Panc1 (cell line): ENCODE results near the gene FAM131B. TPM values are rescaled to one million over a fixed set of nuclear protein-coding genes. Genes with fewer than 3 reads are reported as not detected.

ENCODE experiments used
- ATAC-seq: fragments of 200-7000 bp; cut with Tn5 transposase; 2 replicates; pipeline ENCODE4 v1.9.1; 2020; ENCODE audit warnings: mild to moderate bottlenecking, moderate library complexity
- BruUV-seq: library from RNA; stranded (reverse); fragments of 400-500 nt; replicated peaks from 2 replicates; lab custom pipeline; 2021; lab: Mats Ljungman, UMichigan
- CTCF ChIA-PET: fragments of 300-600 bp; sonication (Branson Sonifier 250); formaldehyde crosslinking; loops from one replicate; lab custom pipeline; 2022; ENCODE audit warnings: antibody characterized with exemption; lab: Charles Lee
- POLR2A ChIA-PET: fragments of 300-600 bp; sonication (Branson Sonifier 250); formaldehyde crosslinking; loops from one replicate; lab custom pipeline; 2022; ENCODE audit warnings: antibody characterized with exemption; lab: Charles Lee
- DNase-seq: peaks from one replicate; pipeline ENCODE4 v3.0.0-alpha.2; 2010; ENCODE audit warnings: low read depth, low spot score
- H3K27ac ChIP-seq: 2 replicates; pipeline ENCODE4 v1.5.1; 2011; ENCODE audit warnings: mild to moderate bottlenecking, low read length, inconsistent platforms
- H3K27me3 ChIP-seq: fragments of 200-500 bp; sonication (Bioruptor generic); 2 replicates; pipeline ENCODE4 v1.6.0; 2014; ENCODE audit warnings: low read length, inconsistent platforms; ENCODE audit not compliant: control insufficient read depth, insufficient read depth
- H3K36me3 ChIP-seq: fragments of 200-500 bp; sonication (Bioruptor generic); 2 replicates; pipeline ENCODE4 v1.5.1; 2014; ENCODE audit warnings: inconsistent platforms, mild to moderate bottlenecking, low read length, moderate library complexity; ENCODE audit not compliant: control insufficient read depth, insufficient read depth
- H3K4me1 ChIP-seq: 2 replicates; pipeline ENCODE4 v1.5.1; 2011; ENCODE audit warnings: inconsistent platforms, mild to moderate bottlenecking, low read length, moderate library complexity; ENCODE audit not compliant: control insufficient read depth, insufficient read depth
- H3K4me3 ChIP-seq, 2 experiments: 2 replicates each; pipeline ENCODE4 v1.5.1; 2011 to 2012; ENCODE audit warnings: low read depth in 2 of 2, low read length in 2 of 2, mild to moderate bottlenecking in 2 of 2, inconsistent platforms in 1 of 2, moderate library complexity in 1 of 2
- H3K9me3 ChIP-seq: fragments of 200-500 bp; sonication (Bioruptor generic); 2 replicates; pipeline ENCODE4 v1.5.1; 2014; ENCODE audit warnings: low read depth, mild to moderate bottlenecking, inconsistent platforms, low read length, moderate library complexity; ENCODE audit not compliant: control insufficient read depth, insufficient read depth
- POLR2AphosphoS5 ChIP-seq: IDR thresholded peaks from 2 replicates; pipeline ENCODE4 v1.6.1; 2012; ENCODE audit warnings: mild to moderate bottlenecking, low read depth, low read length, moderate library complexity
- SIN3A ChIP-seq: IDR thresholded peaks from 2 replicates; pipeline ENCODE4 v1.6.1; 2012; ENCODE audit warnings: low read depth, mild to moderate bottlenecking, low read length, moderate library complexity, borderline replicate concordance; ENCODE audit not compliant: insufficient read depth
- TCF7L2 ChIP-seq: IDR thresholded peaks from 2 replicates; pipeline ENCODE4 v1.6.1; 2011; ENCODE audit warnings: mild to moderate bottlenecking, low read depth, low read length, inconsistent platforms
- in situ Hi-C: cut with HindIII; loops from 2 replicates; pipeline ENCODE4 v1.10.0; 2016; ENCODE audit warnings: low sequenced_read_pairs, low pct_unique_long_range_greater_than_20kb
- intact Hi-C: fragments of 100-400 bp; cut with micrococcal nuclease; formaldehyde crosslinking; loops from one replicate; pipeline ENCODE4 v1.10.0; 2022; ENCODE audit not compliant: unreplicated experiment
- total RNA-seq: library from RNA; stranded (reverse); gene quantifications from one replicate; pipeline ENCODE4 v1.2.1, GENCODE V29; 2021; ENCODE audit not compliant: unreplicated experiment
- TF ChIP-seq, protein P1 (sequence below), 2 experiments: IDR thresholded peaks; 2 replicates each; pipeline ENCODE4 v1.6.1; 2011 to 2012; ENCODE audit warnings: low read depth in 2 of 2, control low read depth in 1 of 2, low read length in 1 of 2, mild to moderate bottlenecking in 1 of 2, moderate library complexity in 1 of 2; ENCODE audit not compliant: insufficient read depth in 1 of 2
- TF ChIP-seq, protein P2 (sequence below): fragments of 450-650 bp; IDR thresholded peaks from 2 replicates; pipeline ENCODE4 v1.5.1; 2017; ENCODE audit warnings: mild to moderate bottlenecking

FAM131B gene
- total RNA-seq, 1 experiment from 2014 or later: 1.5 TPM

- ATAC-seq (no peak), DNase-seq (no peak)
- CTCF ChIA-PET: no interaction called here
- Histone ChIP-seq H3K36me3 (no peaks in the 10 kb centered on the region), H3K27ac (no peak overlapping the region), H3K4me3 (no peak overlapping the region), H3K9me3 (no peaks in the 10 kb centered on the region), H3K4me1 (no peaks in the 10 kb centered on the region), H3K27me3 (peaks cover 10% of the 10 kb centered on the region)
- POLR2A ChIA-PET: no interaction called here
- no peak for TF ChIP-seq TCF7L2
- TF ChIP-seq, protein P1, sequence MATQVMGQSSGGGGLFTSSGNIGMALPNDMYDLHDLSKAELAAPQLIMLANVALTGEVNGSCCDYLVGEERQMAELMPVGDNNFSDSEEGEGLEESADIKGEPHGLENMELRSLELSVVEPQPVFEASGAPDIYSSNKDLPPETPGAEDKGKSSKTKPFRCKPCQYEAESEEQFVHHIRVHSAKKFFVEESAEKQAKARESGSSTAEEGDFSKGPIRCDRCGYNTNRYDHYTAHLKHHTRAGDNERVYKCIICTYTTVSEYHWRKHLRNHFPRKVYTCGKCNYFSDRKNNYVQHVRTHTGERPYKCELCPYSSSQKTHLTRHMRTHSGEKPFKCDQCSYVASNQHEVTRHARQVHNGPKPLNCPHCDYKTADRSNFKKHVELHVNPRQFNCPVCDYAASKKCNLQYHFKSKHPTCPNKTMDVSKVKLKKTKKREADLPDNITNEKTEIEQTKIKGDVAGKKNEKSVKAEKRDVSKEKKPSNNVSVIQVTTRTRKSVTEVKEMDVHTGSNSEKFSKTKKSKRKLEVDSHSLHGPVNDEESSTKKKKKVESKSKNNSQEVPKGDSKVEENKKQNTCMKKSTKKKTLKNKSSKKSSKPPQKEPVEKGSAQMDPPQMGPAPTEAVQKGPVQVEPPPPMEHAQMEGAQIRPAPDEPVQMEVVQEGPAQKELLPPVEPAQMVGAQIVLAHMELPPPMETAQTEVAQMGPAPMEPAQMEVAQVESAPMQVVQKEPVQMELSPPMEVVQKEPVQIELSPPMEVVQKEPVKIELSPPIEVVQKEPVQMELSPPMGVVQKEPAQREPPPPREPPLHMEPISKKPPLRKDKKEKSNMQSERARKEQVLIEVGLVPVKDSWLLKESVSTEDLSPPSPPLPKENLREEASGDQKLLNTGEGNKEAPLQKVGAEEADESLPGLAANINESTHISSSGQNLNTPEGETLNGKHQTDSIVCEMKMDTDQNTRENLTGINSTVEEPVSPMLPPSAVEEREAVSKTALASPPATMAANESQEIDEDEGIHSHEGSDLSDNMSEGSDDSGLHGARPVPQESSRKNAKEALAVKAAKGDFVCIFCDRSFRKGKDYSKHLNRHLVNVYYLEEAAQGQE (IDR thresholded peaks at IDR 0.05; ENCODE audit: insufficient read depth in 1 of 2, low read depth in 2 of 2, low read length in 1 of 2): no peak
- intact Hi-C loops: no loop called here
- no TSS peak for BruUV-seq
- in situ Hi-C loops: no loop called here
Observed at GRCh38 chr7:143352531-143353002, 9.9 kb downstream of the FAM131B start.

DNA sequence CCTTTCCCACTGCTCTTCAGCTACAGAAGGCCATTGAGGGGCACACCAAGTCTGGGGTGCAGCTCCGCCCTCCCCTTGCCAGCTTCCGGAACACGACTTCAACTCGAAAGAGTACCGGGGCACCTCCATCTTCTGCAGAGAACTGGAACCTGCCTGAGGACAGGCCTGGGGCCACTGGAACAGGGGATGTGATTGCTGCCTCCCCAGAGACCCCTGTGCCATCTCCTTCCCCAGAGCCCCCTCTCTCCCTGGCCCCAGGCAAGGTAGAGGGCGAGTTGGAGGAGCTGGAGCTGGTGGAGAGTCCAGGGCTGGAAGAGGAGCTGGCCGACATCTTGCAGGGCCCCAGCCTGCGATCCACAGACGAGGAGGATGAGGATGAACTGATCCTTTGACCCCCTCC lies 10.9 kb downstream of the FAM131B start:
- TF ChIP-seq, protein P1 (IDR thresholded peaks at IDR 0.05; ENCODE audit: insufficient read depth in 1 of 2, low read depth in 2 of 2, low read length in 1 of 2): no peak
- TF ChIP-seq POLR2AphosphoS5: no peak
- no peak for TF ChIP-seq TCF7L2
- TF ChIP-seq, protein P2, sequence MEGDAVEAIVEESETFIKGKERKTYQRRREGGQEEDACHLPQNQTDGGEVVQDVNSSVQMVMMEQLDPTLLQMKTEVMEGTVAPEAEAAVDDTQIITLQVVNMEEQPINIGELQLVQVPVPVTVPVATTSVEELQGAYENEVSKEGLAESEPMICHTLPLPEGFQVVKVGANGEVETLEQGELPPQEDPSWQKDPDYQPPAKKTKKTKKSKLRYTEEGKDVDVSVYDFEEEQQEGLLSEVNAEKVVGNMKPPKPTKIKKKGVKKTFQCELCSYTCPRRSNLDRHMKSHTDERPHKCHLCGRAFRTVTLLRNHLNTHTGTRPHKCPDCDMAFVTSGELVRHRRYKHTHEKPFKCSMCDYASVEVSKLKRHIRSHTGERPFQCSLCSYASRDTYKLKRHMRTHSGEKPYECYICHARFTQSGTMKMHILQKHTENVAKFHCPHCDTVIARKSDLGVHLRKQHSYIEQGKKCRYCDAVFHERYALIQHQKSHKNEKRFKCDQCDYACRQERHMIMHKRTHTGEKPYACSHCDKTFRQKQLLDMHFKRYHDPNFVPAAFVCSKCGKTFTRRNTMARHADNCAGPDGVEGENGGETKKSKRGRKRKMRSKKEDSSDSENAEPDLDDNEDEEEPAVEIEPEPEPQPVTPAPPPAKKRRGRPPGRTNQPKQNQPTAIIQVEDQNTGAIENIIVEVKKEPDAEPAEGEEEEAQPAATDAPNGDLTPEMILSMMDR: no peak
- no peak for TF ChIP-seq SIN3A
- H3K4me1 ChIP-seq: no peaks in the 10 kb centered on the region
- H3K27ac ChIP-seq: no peak overlapping the region
- in situ Hi-C loops (no loop called here), intact Hi-C loops (no loop called here)
- H3K9me3 ChIP-seq: no peaks in the 10 kb centered on the region
- no peak for DNase-seq
- ChIA-PET POLR2A (no interaction called here), CTCF (no interaction called here)
- H3K4me3 ChIP-seq: no peak overlapping the region
- no peaks in the 10 kb centered on the region for H3K36me3 ChIP-seq
- no TSS peak for BruUV-seq
- peaks cover 13% of the 10 kb centered on the region for H3K27me3 ChIP-seq
- ATAC-seq: no peak
